ENCODE data around the gene IQGAP2. TPM values are rescaled to one million over a fixed set of nuclear protein-coding genes. Genes with fewer than 3 reads are reported as not detected.
A peak's percentile ranks its signal among the peaks of the same experiment; 100 is the strongest.

IQGAP2 gene
- total RNA-seq, 1 experiment from 2014 or later = not detected

DNA sequence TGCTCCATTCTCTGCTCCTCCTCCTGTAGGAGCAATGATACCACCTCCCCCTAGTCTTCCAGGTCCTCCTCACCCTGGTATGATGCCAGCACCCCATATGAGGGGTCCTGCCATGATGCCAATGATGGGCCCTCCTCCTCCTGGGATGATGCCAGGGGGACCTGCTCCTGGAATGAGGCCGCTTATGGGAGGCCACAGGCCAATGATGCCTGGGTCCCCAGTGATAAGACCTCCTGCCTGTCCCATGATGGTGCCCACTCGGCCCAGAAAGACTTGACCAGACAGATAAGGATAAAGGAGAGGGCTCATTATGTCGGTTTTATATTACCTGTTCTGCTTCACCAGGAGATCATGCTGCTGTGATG is 26.2 kb upstream of the IQGAP2 start:
- ATAC-seq (no peak), DNase-seq (no peak)
- H3K4me1 ChIP-seq (ENCODE audit: insufficient read depth, low read length) = peaks cover 23% of the 10 kb centered on the region
- intact Hi-C loops (cut with micrococcal nuclease) = no loop called here
- H3K4me3 ChIP-seq (ENCODE audit: low read length) = no peak overlapping the region
- H3F3A ChIP-seq (ENCODE audit: low read length, unreplicated experiment) = peaks cover 3% of the 10 kb centered on the region
- no peaks in the 10 kb centered on the region for H3K27me3 ChIP-seq (ENCODE audit: low read length)
- no peaks in the 10 kb centered on the region for H3K9me3 ChIP-seq (ENCODE audit: low read length)
- H4K20me1 ChIP-seq (ENCODE audit: low read length) = no peaks in the 10 kb centered on the region
- no peak overlapping the region for H3K9ac ChIP-seq (ENCODE audit: low read length)
- H2AFZ ChIP-seq (ENCODE audit: low read length) = no peak overlapping the region
- ChIA-PET CTCF (no interaction called here), POLR2A (ENCODE audit: unreplicated experiment) (no interaction called here)
- H3K79me2 ChIP-seq (ENCODE audit: low read length) = no peaks in the 10 kb centered on the region
- H3K36me3 ChIP-seq (ENCODE audit: low read depth, low read length) = no peaks in the 10 kb centered on the region
- no peak overlapping the region for H3K4me2 ChIP-seq (ENCODE audit: low read length)
- H3K9me2 ChIP-seq (replicated peaks; ENCODE audit: low read length) = no peaks in the 10 kb centered on the region
- TF ChIP-seq, protein P1, sequence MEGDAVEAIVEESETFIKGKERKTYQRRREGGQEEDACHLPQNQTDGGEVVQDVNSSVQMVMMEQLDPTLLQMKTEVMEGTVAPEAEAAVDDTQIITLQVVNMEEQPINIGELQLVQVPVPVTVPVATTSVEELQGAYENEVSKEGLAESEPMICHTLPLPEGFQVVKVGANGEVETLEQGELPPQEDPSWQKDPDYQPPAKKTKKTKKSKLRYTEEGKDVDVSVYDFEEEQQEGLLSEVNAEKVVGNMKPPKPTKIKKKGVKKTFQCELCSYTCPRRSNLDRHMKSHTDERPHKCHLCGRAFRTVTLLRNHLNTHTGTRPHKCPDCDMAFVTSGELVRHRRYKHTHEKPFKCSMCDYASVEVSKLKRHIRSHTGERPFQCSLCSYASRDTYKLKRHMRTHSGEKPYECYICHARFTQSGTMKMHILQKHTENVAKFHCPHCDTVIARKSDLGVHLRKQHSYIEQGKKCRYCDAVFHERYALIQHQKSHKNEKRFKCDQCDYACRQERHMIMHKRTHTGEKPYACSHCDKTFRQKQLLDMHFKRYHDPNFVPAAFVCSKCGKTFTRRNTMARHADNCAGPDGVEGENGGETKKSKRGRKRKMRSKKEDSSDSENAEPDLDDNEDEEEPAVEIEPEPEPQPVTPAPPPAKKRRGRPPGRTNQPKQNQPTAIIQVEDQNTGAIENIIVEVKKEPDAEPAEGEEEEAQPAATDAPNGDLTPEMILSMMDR (conservative IDR thresholded peaks at IDR 0.05; ENCODE audit: low read depth, low read length) = no peak
- TF ChIP-seq EZH2phosphoT487 (IDR thresholded peaks at IDR 0.05; ENCODE audit: borderline replicate concordance, low read length) = no peak
- TF ChIP-seq EZH2 (IDR thresholded peaks at IDR 0.05; ENCODE audit: low read length, unreplicated experiment) = no peak
- BruUV-seq (replicated peaks) = no TSS peak
- H3K27ac ChIP-seq (ENCODE audit: low read length) = no peak overlapping the region

GRCh38 chr5:76378355-76378754 is 24.7 kb upstream of the IQGAP2 start:
- no peak overlapping the region for H3K9ac ChIP-seq (ENCODE audit: low read length)
- no peak overlapping the region for H2AFZ ChIP-seq (ENCODE audit: low read length)
- peaks cover 11% of the 10 kb centered on the region for H3K4me1 ChIP-seq (ENCODE audit: insufficient read depth, low read length)
- ChIA-PET CTCF (no interaction called here), POLR2A (ENCODE audit: unreplicated experiment) (no interaction called here)
- H3K79me2 ChIP-seq (ENCODE audit: low read length) = no peaks in the 10 kb centered on the region
- H3K36me3 ChIP-seq (ENCODE audit: low read depth, low read length) = no peaks in the 10 kb centered on the region
- TF ChIP-seq, protein P1 (conservative IDR thresholded peaks at IDR 0.05; ENCODE audit: low read depth, low read length) = no peak
- TF ChIP-seq EZH2 (IDR thresholded peaks at IDR 0.05; ENCODE audit: low read length, unreplicated experiment) = no peak
- TF ChIP-seq EZH2phosphoT487 (IDR thresholded peaks at IDR 0.05; ENCODE audit: borderline replicate concordance, low read length) = no peak
- H3K27me3 ChIP-seq (ENCODE audit: low read length) = no peaks in the 10 kb centered on the region
- H3K4me2 ChIP-seq (ENCODE audit: low read length) = no peak overlapping the region
- no peaks in the 10 kb centered on the region for H3K9me2 ChIP-seq (replicated peaks; ENCODE audit: low read length)
- intact Hi-C loops (cut with micrococcal nuclease) = no loop called here
- DNase-seq (no peak), ATAC-seq (no peak)
- H3K27ac ChIP-seq (ENCODE audit: low read length) = no peak overlapping the region
- BruUV-seq (replicated peaks) = no TSS peak
- no peaks in the 10 kb centered on the region for H4K20me1 ChIP-seq (ENCODE audit: low read length)
- no peaks in the 10 kb centered on the region for H3F3A ChIP-seq (ENCODE audit: low read length, unreplicated experiment)
- no peaks in the 10 kb centered on the region for H3K9me3 ChIP-seq (ENCODE audit: low read length)
- no peak overlapping the region for H3K4me3 ChIP-seq (ENCODE audit: low read length)

GRCh38 chr5:76379316-76379715 is 23.8 kb upstream of the IQGAP2 start:
- H3K79me2 ChIP-seq (ENCODE audit: low read length) = no peaks in the 10 kb centered on the region
- peak overlapping the region; percentile 23; the same call in 1 of the 2 replicates for H2AFZ ChIP-seq (ENCODE audit: low read length)
- no TSS peak for BruUV-seq (replicated peaks)
- DNase-seq (peak; percentile 52), ATAC-seq (peak; percentile 54)
- H3K9me3 ChIP-seq (ENCODE audit: low read length) = no peaks in the 10 kb centered on the region
- H3K27me3 ChIP-seq (ENCODE audit: low read length) = no peaks in the 10 kb centered on the region
- no peak overlapping the region for H3K4me3 ChIP-seq (ENCODE audit: low read length)
- H3K4me1 ChIP-seq (ENCODE audit: insufficient read depth, low read length) = peaks cover 11% of the 10 kb centered on the region
- no peak overlapping the region for H3K9ac ChIP-seq (ENCODE audit: low read length)
- no peaks in the 10 kb centered on the region for H3K36me3 ChIP-seq (ENCODE audit: low read depth, low read length)
- ChIA-PET CTCF (no interaction called here), POLR2A (ENCODE audit: unreplicated experiment) (interaction anchor here (0.6 to 0.7 kb wide), 2 partner anchors 36 to 935 kb away, joined by 3 to 42 read pairs; no protein-coding TSS in a partner anchor)
- H4K20me1 ChIP-seq (ENCODE audit: low read length) = no peaks in the 10 kb centered on the region
- intact Hi-C loops (cut with micrococcal nuclease) = no loop called here
- H3K4me2 ChIP-seq (ENCODE audit: low read length) = peak overlapping the region; percentile 63
- H3F3A ChIP-seq (ENCODE audit: low read length, unreplicated experiment) = no peaks in the 10 kb centered on the region
- H3K9me2 ChIP-seq (replicated peaks; ENCODE audit: low read length) = no peaks in the 10 kb centered on the region
- TF ChIP-seq, protein P1 (conservative IDR thresholded peaks at IDR 0.05; ENCODE audit: low read depth, low read length) = no peak
- no peak for TF ChIP-seq EZH2 (IDR thresholded peaks at IDR 0.05; ENCODE audit: low read length, unreplicated experiment)
- no peak for TF ChIP-seq EZH2phosphoT487 (IDR thresholded peaks at IDR 0.05; ENCODE audit: borderline replicate concordance, low read length)
- H3K27ac ChIP-seq (ENCODE audit: low read length) = no peak overlapping the region

Measured in PC-3 (cell line).